ENCODE measurements around the gene EIF3I. TPM values are rescaled to one million over a fixed set of nuclear protein-coding genes. Genes with fewer than 3 reads are reported as not detected.
A peak's percentile ranks its signal among the peaks of the same experiment; 100 is the strongest.

Gene EIF3I
- total and polyA plus RNA-seq, 2 of the 13 experiments (the other 11 are each of a cell fraction or from before 2014, with no cell fraction given) = 210 to 223 TPM

DNA sequence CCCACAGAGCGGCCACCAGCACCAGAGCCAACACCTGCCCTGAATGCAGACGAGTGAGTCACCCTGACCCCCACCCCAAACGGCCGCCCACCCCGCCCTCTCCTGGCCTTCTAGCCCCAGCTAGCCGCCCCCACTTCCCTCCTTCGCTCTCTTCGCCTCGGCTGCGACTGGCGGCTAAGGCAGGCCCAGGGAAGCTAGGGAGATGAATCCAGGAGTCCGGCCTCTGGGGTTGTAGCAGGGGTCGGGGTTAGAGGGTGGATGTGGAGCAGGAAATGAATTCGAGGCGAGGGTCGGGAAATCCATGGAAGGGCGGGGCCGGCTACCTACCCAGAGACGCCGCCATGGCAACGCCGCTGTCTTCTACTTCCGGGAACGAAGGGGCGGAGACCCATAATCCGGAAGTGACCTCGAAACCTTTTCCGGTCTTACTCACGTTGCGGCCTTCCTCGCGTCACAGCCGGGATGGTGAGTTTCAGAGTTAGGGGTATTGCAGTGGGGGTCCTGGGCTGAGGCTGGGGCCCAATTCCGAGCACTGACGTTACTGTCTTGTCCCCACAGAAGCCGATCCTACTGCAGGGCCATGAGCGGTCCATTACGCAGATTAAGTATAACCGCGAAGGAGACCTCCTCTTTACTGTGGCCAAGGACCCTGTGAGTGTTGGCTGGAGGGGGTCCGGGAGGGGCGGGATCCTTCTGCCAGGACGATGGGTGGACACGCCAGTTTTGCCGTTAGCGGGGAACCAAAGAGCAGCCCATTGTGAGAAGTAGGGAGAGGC is at the start of gene EIF3I, which contains the start of gene TMEM234 (continued):
- TF ChIP-seq NCOA5 (CRISPR knock-in tag; IDR thresholded peaks at IDR 0.05) (no peak), SCMH1 (CRISPR knock-in tag; IDR thresholded peaks at IDR 0.05; ENCODE audit: borderline replicate concordance) (no peak), ZNF205 (CRISPR knock-in tag; IDR thresholded peaks at IDR 0.05) (no peak), ZFP36L2 (CRISPR knock-in tag; IDR thresholded peaks at IDR 0.05) (no peak), ZBTB37 (CRISPR knock-in tag; IDR thresholded peaks at IDR 0.05) (no peak), ZNF362 (CRISPR knock-in tag; IDR thresholded peaks at IDR 0.05; ENCODE audit: borderline replicate concordance) (no peak), MTA1 (CRISPR knock-in tag; IDR thresholded peaks at IDR 0.05; ENCODE audit: borderline replicate concordance) (no peak), SKIL (CRISPR knock-in tag; IDR thresholded peaks at IDR 0.05; ENCODE audit: borderline replicate concordance) (no peak), PHF8 (CRISPR knock-in tag; IDR thresholded peaks at IDR 0.05) (peak; percentile 91), GMEB1 (CRISPR knock-in tag; IDR thresholded peaks at IDR 0.05; ENCODE audit: borderline replicate concordance) (peak; percentile 76; the same call in 1 of the 2 replicates), AGO2 (optimal IDR thresholded peaks at IDR 0.05; ENCODE audit: low read depth, low read length) (no peak), ZMYM3 (CRISPR knock-in tag; IDR thresholded peaks at IDR 0.05) (no peak), KDM1A (CRISPR knock-in tag; IDR thresholded peaks at IDR 0.05) (no peak), CSRNP2 (CRISPR knock-in tag; conservative IDR thresholded peaks at IDR 0.05; ENCODE audit: low read depth) (no peak), CREM (IDR thresholded peaks at IDR 0.05) (peak; percentile 86), CREM (CRISPR knock-in tag; IDR thresholded peaks at IDR 0.05) (no peak)
- TF ChIP-seq, protein P1, sequence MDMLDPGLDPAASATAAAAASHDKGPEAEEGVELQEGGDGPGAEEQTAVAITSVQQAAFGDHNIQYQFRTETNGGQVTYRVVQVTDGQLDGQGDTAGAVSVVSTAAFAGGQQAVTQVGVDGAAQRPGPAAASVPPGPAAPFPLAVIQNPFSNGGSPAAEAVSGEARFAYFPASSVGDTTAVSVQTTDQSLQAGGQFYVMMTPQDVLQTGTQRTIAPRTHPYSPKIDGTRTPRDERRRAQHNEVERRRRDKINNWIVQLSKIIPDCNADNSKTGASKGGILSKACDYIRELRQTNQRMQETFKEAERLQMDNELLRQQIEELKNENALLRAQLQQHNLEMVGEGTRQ (IDR thresholded peaks at IDR 0.05; ENCODE audit: low read depth, low read length) = no peak
- TF ChIP-seq, protein P1 (CRISPR knock-in tag; IDR thresholded peaks at IDR 0.05; ENCODE audit: borderline replicate concordance) = no peak

All from HepG2 (cell line).